GM23338 (cell line): ENCODE results near the gene KDELR1. TPM values are rescaled to one million over a fixed set of nuclear protein-coding genes. Genes with fewer than 3 reads are reported as not detected.

Source experiments
- ATAC-seq: fragments of 200-7000 bp; cut with Tn5 transposase; 3 replicates; pipeline ENCODE4 v1.9.1; 2020
- DNase-seq: peaks from one replicate; pipeline ENCODE4 v3.0.0-alpha.2; 2015; ENCODE audit warnings: low spot score
- H2AFZ ChIP-seq: fragments of 200-600 bp; sonication (generic); 2 replicates; pipeline ENCODE4 v1.8.0; 2016; ENCODE audit warnings: antibody characterized with exemption, mild to moderate bottlenecking, moderate library complexity
- H3F3A ChIP-seq: fragments of 200-600 bp; sonication (generic); replicated peaks from 2 replicates; pipeline ENCODE4 v1.8.0; 2017; ENCODE audit warnings: antibody characterized with exemption, mixed run types, low read depth
- H3K27ac ChIP-seq: fragments of 200-600 bp; sonication (generic); 2 replicates; pipeline ENCODE4 v1.6.1; 2016; ENCODE audit warnings: low read depth
- H3K27me3 ChIP-seq: fragments of 200-600 bp; sonication (generic); 2 replicates; pipeline ENCODE4 v1.8.0; 2016; ENCODE audit warnings: mild to moderate bottlenecking, mixed run types, moderate library complexity; ENCODE audit not compliant: insufficient read depth
- H3K36me3 ChIP-seq: fragments of 200-600 bp; sonication (generic); 2 replicates; pipeline ENCODE4 v1.8.0; 2016; ENCODE audit warnings: mild to moderate bottlenecking; ENCODE audit not compliant: insufficient read depth
- H3K4me1 ChIP-seq: fragments of 200-600 bp; sonication (generic); 2 replicates; pipeline ENCODE4 v1.8.0; 2016; ENCODE audit warnings: mild to moderate bottlenecking, moderate library complexity; ENCODE audit not compliant: insufficient read depth
- H3K4me2 ChIP-seq: fragments of 200-600 bp; sonication (generic); 2 replicates; pipeline ENCODE4 v1.7.1; 2017; ENCODE audit warnings: mixed run types
- H3K4me3 ChIP-seq: fragments of 200-600 bp; sonication (generic); 2 replicates; pipeline ENCODE4 v1.6.1; 2016; ENCODE audit warnings: mixed run types
- H3K79me2 ChIP-seq: fragments of 200-600 bp; sonication (generic); replicated peaks from 2 replicates; pipeline ENCODE4 v1.8.0; 2017; ENCODE audit warnings: mild to moderate bottlenecking; ENCODE audit not compliant: insufficient read depth
- H3K9me2 ChIP-seq: fragments of 200-600 bp; sonication (generic); 2 replicates; pipeline ENCODE4 v1.8.0; 2017; ENCODE audit not compliant: insufficient read depth
- H4K20me1 ChIP-seq: fragments of 200-600 bp; sonication (generic); replicated peaks from 2 replicates; pipeline ENCODE4 v1.8.0; 2017; ENCODE audit warnings: mild to moderate bottlenecking; ENCODE audit not compliant: insufficient read depth
- H3K27ac Mint-ChIP-seq: 2 replicates; pipeline ENCODE4 v1.8.0; 2020; ENCODE audit warnings: inconsistent platforms, mild to moderate bottlenecking, moderate library complexity, mixed read lengths
- H3K27me3 Mint-ChIP-seq: 3 replicates; pipeline ENCODE4 v1.8.0; 2022; ENCODE audit warnings: low read depth, mild to moderate bottlenecking, moderate library complexity, mixed read lengths, inconsistent platforms; ENCODE audit not compliant: insufficient read depth, poor library complexity
- H3K36me3 Mint-ChIP-seq: 3 replicates; pipeline ENCODE4 v1.8.0; 2021; ENCODE audit warnings: low read depth, mild to moderate bottlenecking, inconsistent platforms, moderate library complexity, mixed read lengths
- H3K4me1 Mint-ChIP-seq: 3 replicates; pipeline ENCODE4 v1.8.0; 2020; ENCODE audit warnings: mild to moderate bottlenecking, inconsistent platforms, mixed read lengths
- H3K4me3 Mint-ChIP-seq: 3 replicates; pipeline ENCODE4 v1.8.0; 2021; ENCODE audit warnings: moderate library complexity, mild to moderate bottlenecking, inconsistent platforms, mixed read lengths
- H3K9me3 Mint-ChIP-seq: 3 replicates; pipeline ENCODE4 v1.8.0; 2020; ENCODE audit warnings: moderate library complexity, mild to moderate bottlenecking, inconsistent platforms, mixed read lengths
- CREB1 ChIP-seq: fragments of 250-450 bp; sonication (Bioruptor Pico); IDR thresholded peaks from 2 replicates; pipeline ENCODE4 v1.5.0; 2020; ENCODE audit warnings: low read depth, mild to moderate bottlenecking, moderate library complexity
- EZH2 ChIP-seq: fragments of 200-600 bp; sonication (generic); IDR thresholded peaks from one replicate; pipeline ENCODE4 v1.8.0; 2017; ENCODE audit warnings: antibody characterized with exemption, mild to moderate bottlenecking, low read depth; ENCODE audit not compliant: unreplicated experiment
- EZH2phosphoT487 ChIP-seq: fragments of 200-600 bp; sonication (generic); IDR thresholded peaks from one replicate; pipeline ENCODE4 v1.8.1; 2018; ENCODE audit warnings: antibody characterized with exemption; ENCODE audit not compliant: unreplicated experiment
- JUNB ChIP-seq: IDR thresholded peaks from one replicate; pipeline ENCODE4 v1.6.1; 2016; ENCODE audit warnings: antibody characterized with exemption; ENCODE audit not compliant: unreplicated experiment
- NANOG ChIP-seq: IDR thresholded peaks from 2 replicates; pipeline ENCODE4 v1.6.1; 2016; ENCODE audit warnings: antibody characterized with exemption, borderline replicate concordance
- POLR2AphosphoS5 ChIP-seq: IDR thresholded peaks from 2 replicates; pipeline ENCODE4 v1.6.1; 2016; ENCODE audit warnings: antibody characterized with exemption, low read depth
- STAT1 ChIP-seq: IDR thresholded peaks from one replicate; pipeline ENCODE4 v1.6.1; 2016; ENCODE audit warnings: antibody characterized with exemption; ENCODE audit not compliant: unreplicated experiment
- ZNF114 ChIP-seq: fragments of 250-450 bp; sonication (Bioruptor Pico); IDR thresholded peaks from 2 replicates; pipeline ENCODE4 v1.5.0; 2020; ENCODE audit warnings: mild to moderate bottlenecking, moderate library complexity
- long read RNA-seq: library from polyadenylated mRNA; unstranded; transcript quantifications from one replicate; pipeline ENCODE4 v2.0.0, GENCODE V29; 2020; ENCODE audit not compliant: unreplicated experiment
- polyA plus RNA-seq: library from polyadenylated mRNA; unstranded; fragments of >200 nt; fragmentation: Nextera tagmentation; extraction: Ambion mirVana; gene quantifications from 2 replicates; pipeline ENCODE4 v1.2.1, GENCODE V29; 2016
- total RNA-seq: library from RNA; depleted of rRNA; stranded (reverse); fragments of >200 nt; shearing (Covaris generic); gene quantifications from 2 replicates; pipeline ENCODE4 v1.2.3, GENCODE V29; 2014; rRNA removed
- TF ChIP-seq, protein P1 (sequence below): IDR thresholded peaks from 2 replicates; pipeline ENCODE4 v1.6.1; 2016; ENCODE audit warnings: antibody characterized with exemption
- TF ChIP-seq, protein P2 (sequence below): IDR thresholded peaks from one replicate; pipeline ENCODE4 v1.6.1; 2018; ENCODE audit warnings: antibody characterized with exemption; ENCODE audit not compliant: unreplicated experiment
- TF ChIP-seq, protein P3 (sequence below): fragments of 250-450 bp; sonication (Bioruptor Pico); IDR thresholded peaks from 2 replicates; pipeline ENCODE4 v1.5.0; 2020; ENCODE audit warnings: mild to moderate bottlenecking, moderate library complexity
- TF ChIP-seq, protein P4 (sequence below), 2 experiments: fragments of 200-600 bp in 1 of 2; sonication (generic) in 1 of 2; conservative IDR thresholded peaks; 2 replicates each; pipeline versions ENCODE4 v1.5.1 to v1.6.1; 2016 to 2017; ENCODE audit warnings: antibody characterized with exemption in 2 of 2, low read depth in 2 of 2, mild to moderate bottlenecking in 2 of 2, moderate library complexity in 1 of 2

The KDELR1 gene
- total RNA-seq = 171 and 184 TPM in 2 replicates
- polyA plus RNA-seq = 176 and 177 TPM in 2 replicates
- long read RNA-seq, transcript KDELR1-201 (5 exons, 1,557 nt) = major isoform, 87 of 97 reads
- long read RNA-seq, partial matches to known transcripts = 6 of 97 reads
- long read RNA-seq, other reads (novel, unspliced or antisense) = 1 of 97 reads

DNA sequence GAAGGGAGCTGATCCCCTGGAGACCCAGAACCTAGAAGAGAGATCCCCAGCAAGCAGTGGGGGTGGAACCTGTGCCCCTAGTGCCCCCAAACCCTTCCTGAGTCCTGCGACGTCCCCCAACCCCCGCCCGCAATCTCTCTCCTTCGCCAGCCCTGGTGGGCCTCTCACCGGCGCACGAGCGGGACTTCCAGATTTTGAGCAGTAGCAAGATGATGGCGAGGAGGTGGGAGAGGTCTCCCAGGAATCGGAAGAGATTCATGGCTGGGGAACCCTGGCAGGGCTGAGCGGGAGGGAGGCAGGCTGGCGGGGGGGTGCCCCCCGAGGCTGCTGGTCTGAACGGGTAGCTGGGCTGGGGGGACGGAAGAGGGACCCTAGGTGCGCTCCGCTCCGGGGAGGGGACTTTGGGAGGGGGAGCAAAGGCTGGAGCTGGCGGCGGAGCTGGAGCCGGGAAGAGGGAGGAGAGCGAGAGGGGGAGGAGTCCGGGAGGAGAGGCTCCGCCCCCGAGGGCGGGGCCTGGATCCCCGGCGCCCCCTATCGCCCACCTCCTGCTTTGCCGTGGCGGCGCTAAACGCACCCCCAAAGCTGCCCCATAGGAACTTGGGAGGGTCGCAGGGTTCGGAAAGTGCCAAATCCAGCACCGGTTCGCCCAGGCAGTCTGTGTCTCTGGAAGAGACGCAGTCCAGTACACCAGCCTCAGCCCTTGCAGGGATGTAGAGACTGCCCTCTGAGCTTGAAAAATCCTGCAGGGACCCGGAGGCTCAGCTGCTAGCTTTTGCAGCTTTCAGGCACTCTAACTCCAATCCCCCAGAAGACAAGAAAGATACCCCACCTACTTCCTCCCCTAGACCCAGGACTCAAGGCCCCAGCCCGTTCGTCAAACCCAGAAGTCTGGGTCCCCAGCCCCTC lies at the start of gene KDELR1:
TSS of gene KDELR1 (minus strand) at position 452 of the 906 bp plus-strand sequence. CDS start at position 259, 193 bp downstream.
- DNase-seq = peak; percentile 76
- TF ChIP-seq, protein P1, sequence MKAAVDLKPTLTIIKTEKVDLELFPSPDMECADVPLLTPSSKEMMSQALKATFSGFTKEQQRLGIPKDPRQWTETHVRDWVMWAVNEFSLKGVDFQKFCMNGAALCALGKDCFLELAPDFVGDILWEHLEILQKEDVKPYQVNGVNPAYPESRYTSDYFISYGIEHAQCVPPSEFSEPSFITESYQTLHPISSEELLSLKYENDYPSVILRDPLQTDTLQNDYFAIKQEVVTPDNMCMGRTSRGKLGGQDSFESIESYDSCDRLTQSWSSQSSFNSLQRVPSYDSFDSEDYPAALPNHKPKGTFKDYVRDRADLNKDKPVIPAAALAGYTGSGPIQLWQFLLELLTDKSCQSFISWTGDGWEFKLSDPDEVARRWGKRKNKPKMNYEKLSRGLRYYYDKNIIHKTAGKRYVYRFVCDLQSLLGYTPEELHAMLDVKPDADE = no peak
- TF ChIP-seq JUNB (no peak), ZNF114 (CRISPR knock-in tag) (no peak), STAT1 (no peak), CREB1 (0 out of 2 replicates have a peak, but pooled peaks have one; percentile 16), NANOG (no peak), EZH2phosphoT487 (no peak), POLR2AphosphoS5 (peak; percentile 71), EZH2 (no peak)
- TF ChIP-seq, protein P2, sequence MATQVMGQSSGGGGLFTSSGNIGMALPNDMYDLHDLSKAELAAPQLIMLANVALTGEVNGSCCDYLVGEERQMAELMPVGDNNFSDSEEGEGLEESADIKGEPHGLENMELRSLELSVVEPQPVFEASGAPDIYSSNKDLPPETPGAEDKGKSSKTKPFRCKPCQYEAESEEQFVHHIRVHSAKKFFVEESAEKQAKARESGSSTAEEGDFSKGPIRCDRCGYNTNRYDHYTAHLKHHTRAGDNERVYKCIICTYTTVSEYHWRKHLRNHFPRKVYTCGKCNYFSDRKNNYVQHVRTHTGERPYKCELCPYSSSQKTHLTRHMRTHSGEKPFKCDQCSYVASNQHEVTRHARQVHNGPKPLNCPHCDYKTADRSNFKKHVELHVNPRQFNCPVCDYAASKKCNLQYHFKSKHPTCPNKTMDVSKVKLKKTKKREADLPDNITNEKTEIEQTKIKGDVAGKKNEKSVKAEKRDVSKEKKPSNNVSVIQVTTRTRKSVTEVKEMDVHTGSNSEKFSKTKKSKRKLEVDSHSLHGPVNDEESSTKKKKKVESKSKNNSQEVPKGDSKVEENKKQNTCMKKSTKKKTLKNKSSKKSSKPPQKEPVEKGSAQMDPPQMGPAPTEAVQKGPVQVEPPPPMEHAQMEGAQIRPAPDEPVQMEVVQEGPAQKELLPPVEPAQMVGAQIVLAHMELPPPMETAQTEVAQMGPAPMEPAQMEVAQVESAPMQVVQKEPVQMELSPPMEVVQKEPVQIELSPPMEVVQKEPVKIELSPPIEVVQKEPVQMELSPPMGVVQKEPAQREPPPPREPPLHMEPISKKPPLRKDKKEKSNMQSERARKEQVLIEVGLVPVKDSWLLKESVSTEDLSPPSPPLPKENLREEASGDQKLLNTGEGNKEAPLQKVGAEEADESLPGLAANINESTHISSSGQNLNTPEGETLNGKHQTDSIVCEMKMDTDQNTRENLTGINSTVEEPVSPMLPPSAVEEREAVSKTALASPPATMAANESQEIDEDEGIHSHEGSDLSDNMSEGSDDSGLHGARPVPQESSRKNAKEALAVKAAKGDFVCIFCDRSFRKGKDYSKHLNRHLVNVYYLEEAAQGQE = no peak
- TF ChIP-seq, protein P3, sequence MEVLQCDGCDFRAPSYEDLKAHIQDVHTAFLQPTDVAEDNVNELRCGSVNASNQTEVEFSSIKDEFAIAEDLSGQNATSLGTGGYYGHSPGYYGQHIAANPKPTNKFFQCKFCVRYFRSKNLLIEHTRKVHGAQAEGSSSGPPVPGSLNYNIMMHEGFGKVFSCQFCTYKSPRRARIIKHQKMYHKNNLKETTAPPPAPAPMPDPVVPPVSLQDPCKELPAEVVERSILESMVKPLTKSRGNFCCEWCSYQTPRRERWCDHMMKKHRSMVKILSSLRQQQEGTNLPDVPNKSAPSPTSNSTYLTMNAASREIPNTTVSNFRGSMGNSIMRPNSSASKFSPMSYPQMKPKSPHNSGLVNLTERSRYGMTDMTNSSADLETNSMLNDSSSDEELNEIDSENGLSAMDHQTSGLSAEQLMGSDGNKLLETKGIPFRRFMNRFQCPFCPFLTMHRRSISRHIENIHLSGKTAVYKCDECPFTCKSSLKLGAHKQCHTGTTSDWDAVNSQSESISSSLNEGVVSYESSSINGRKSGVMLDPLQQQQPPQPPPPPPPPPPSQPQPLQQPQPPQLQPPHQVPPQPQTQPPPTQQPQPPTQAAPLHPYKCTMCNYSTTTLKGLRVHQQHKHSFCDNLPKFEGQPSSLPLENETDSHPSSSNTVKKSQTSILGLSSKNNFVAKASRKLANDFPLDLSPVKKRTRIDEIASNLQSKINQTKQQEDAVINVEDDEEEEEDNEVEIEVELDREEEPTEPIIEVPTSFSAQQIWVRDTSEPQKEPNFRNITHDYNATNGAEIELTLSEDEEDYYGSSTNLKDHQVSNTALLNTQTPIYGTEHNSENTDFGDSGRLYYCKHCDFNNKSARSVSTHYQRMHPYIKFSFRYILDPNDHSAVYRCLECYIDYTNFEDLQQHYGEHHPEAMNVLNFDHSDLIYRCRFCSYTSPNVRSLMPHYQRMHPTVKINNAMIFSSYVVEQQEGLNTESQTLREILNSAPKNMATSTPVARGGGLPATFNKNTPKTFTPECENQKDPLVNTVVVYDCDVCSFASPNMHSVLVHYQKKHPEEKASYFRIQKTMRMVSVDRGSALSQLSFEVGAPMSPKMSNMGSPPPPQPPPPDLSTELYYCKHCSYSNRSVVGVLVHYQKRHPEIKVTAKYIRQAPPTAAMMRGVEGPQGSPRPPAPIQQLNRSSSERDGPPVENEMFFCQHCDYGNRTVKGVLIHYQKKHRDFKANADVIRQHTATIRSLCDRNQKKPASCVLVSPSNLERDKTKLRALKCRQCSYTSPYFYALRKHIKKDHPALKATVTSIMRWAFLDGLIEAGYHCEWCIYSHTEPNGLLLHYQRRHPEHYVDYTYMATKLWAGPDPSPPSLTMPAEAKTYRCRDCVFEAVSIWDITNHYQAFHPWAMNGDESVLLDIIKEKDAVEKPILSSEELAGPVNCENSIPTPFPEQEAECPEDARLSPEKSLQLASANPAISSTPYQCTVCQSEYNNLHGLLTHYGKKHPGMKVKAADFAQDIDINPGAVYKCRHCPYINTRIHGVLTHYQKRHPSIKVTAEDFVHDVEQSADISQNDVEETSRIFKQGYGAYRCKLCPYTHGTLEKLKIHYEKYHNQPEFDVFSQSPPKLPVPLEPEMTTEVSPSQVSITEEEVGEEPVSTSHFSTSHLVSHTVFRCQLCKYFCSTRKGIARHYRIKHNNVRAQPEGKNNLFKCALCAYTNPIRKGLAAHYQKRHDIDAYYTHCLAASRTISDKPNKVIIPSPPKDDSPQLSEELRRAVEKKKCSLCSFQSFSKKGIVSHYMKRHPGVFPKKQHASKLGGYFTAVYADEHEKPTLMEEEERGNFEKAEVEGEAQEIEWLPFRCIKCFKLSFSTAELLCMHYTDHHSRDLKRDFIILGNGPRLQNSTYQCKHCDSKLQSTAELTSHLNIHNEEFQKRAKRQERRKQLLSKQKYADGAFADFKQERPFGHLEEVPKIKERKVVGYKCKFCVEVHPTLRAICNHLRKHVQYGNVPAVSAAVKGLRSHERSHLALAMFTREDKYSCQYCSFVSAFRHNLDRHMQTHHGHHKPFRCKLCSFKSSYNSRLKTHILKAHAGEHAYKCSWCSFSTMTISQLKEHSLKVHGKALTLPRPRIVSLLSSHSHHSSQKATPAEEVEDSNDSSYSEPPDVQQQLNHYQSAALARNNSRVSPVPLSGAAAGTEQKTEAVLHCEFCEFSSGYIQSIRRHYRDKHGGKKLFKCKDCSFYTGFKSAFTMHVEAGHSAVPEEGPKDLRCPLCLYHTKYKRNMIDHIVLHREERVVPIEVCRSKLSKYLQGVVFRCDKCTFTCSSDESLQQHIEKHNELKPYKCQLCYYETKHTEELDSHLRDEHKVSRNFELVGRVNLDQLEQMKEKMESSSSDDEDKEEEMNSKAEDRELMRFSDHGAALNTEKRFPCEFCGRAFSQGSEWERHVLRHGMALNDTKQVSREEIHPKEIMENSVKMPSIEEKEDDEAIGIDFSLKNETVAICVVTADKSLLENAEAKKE (CRISPR knock-in tag) = no peak
- TF ChIP-seq, protein P4, sequence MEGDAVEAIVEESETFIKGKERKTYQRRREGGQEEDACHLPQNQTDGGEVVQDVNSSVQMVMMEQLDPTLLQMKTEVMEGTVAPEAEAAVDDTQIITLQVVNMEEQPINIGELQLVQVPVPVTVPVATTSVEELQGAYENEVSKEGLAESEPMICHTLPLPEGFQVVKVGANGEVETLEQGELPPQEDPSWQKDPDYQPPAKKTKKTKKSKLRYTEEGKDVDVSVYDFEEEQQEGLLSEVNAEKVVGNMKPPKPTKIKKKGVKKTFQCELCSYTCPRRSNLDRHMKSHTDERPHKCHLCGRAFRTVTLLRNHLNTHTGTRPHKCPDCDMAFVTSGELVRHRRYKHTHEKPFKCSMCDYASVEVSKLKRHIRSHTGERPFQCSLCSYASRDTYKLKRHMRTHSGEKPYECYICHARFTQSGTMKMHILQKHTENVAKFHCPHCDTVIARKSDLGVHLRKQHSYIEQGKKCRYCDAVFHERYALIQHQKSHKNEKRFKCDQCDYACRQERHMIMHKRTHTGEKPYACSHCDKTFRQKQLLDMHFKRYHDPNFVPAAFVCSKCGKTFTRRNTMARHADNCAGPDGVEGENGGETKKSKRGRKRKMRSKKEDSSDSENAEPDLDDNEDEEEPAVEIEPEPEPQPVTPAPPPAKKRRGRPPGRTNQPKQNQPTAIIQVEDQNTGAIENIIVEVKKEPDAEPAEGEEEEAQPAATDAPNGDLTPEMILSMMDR (conservative IDR thresholded peaks at IDR 0.05; ENCODE audit: low read depth in 2 of 2) = peak; percentile 70 to 75

More for the DNA sequence above, at the start of gene KDELR1:
- H3K27me3 ChIP-seq = peaks cover 43% of the 10 kb centered on the region
- peak within 1 kb of the TSS; percentile 100 for H3K4me3 ChIP-seq
- peak within 1 kb of the TSS; percentile 88 for H3K4me3 Mint-ChIP-seq
- H2AFZ ChIP-seq = peak within 1 kb of the TSS; percentile 95
- H3K27me3 Mint-ChIP-seq = peaks cover 39% of the 10 kb centered on the region
- peaks cover 21% of the 10 kb centered on the region for H3K79me2 ChIP-seq
- peak within 1 kb of the TSS; percentile 92 for H3K27ac Mint-ChIP-seq
- peaks cover 29% of the 10 kb centered on the region for H3K36me3 Mint-ChIP-seq
- ATAC-seq = peak; percentile 51
- H3K27ac ChIP-seq = peak within 1 kb of the TSS; percentile 85
- H3F3A ChIP-seq = peaks cover 5% of the 10 kb centered on the region
- peaks cover 3% of the 10 kb centered on the region; the same call in 1 of the 3 replicates for H3K9me3 Mint-ChIP-seq
- H3K4me1 Mint-ChIP-seq = peaks cover 31% of the 10 kb centered on the region
- peak within 1 kb of the TSS; percentile 99 for H3K4me2 ChIP-seq
- H3K36me3 ChIP-seq = peaks cover 11% of the 10 kb centered on the region
- peaks cover 30% of the 10 kb centered on the region for H3K4me1 ChIP-seq
- H3K9me2 ChIP-seq = no peaks in the 10 kb centered on the region
- peaks cover 17% of the 10 kb centered on the region for H4K20me1 ChIP-seq
